K562 (cell line): Measurements from ENCODE around the gene ACSL6.

Experiments
- ARHGAP35 ChIP-seq: fragments of 450-650 bp; IDR thresholded peaks from 2 replicates; pipeline ENCODE4 v1.6.1; 2018; ENCODE audit not compliant: partially characterized antibody
- CCAR2 ChIP-seq: fragments of 200-400 bp; formaldehyde crosslinking; IDR thresholded peaks from 2 replicates; pipeline ENCODE4 v1.6.1; 2017; ENCODE audit warnings: mild to moderate bottlenecking, low read depth, low read length
- CTCF ChIP-seq, 3 experiments: IDR thresholded peaks in 2 of 3; conservative IDR thresholded peaks in 1 of 3; 2 replicates each; pipeline ENCODE4 v1.5.1; 2011 to 2012; ENCODE audit warnings: low read length in 3 of 3, mild to moderate bottlenecking in 3 of 3, control low read depth in 2 of 3, improper control_type of control experiment in 1 of 3, inconsistent platforms in 1 of 3, low read depth in 1 of 3, mixed read lengths in 1 of 3, moderate library complexity in 1 of 3; ENCODE audit not compliant: insufficient read depth in 2 of 3
- EP300 ChIP-seq: IDR thresholded peaks from 2 replicates; pipeline ENCODE4 v1.6.1; 2012; ENCODE audit warnings: low read length, improper control_type of control experiment
- GTF3C2 ChIP-seq: IDR thresholded peaks from 3 replicates; pipeline ENCODE4 v1.6.1; 2011; ENCODE audit warnings: borderline replicate concordance, mild to moderate bottlenecking, moderate library complexity; ENCODE audit not compliant: insufficient read length; ENCODE audit errors: extremely low read depth
- ID3 ChIP-seq, 2 experiments: fragments of 250-450 bp in 1 of 2; fragments of 450-650 bp in 1 of 2; sonication (Bioruptor Pico) in 1 of 2; IDR thresholded peaks; 2 replicates each; pipeline versions ENCODE4 v1.6.1 to v1.8.0; 2016 to 2021; ENCODE audit warnings: mild to moderate bottlenecking in 2 of 2, moderate library complexity in 2 of 2, missing compliant biosample characterization in 1 of 2, missing genetic modification characterization in 1 of 2
- LCOR ChIP-seq: sonication (generic); formaldehyde crosslinking; IDR thresholded peaks from 2 replicates; pipeline ENCODE4 v1.8.0; 2022; ENCODE audit warnings: mild to moderate bottlenecking, missing genetic modification reagents
- MAZ ChIP-seq, 2 experiments: fragments of 450-650 bp in 1 of 2; sonication (generic) in 1 of 2; formaldehyde crosslinking; IDR thresholded peaks in 1 of 2; conservative IDR thresholded peaks in 1 of 2; 2 replicates each; pipeline versions ENCODE4 v1.4.0 to v1.5.0; 2020; ENCODE audit warnings: mild to moderate bottlenecking in 1 of 2, missing genetic modification reagents in 1 of 2
- NCOA4 ChIP-seq: fragments of 450-650 bp; IDR thresholded peaks from 2 replicates; pipeline ENCODE4 v1.6.1; 2018; ENCODE audit warnings: mild to moderate bottlenecking; ENCODE audit not compliant: partially characterized antibody
- PURB ChIP-seq: sonication (generic); formaldehyde crosslinking; IDR thresholded peaks from 2 replicates; pipeline ENCODE4 v1.9.0; 2021; ENCODE audit warnings: low read depth, mild to moderate bottlenecking, missing genetic modification reagents
- SFPQ ChIP-seq: fragments of 200-400 bp; formaldehyde crosslinking; IDR thresholded peaks from 2 replicates; pipeline ENCODE4 v1.6.1; 2017; ENCODE audit warnings: mild to moderate bottlenecking, low read depth, low read length, moderate library complexity
- YBX1 ChIP-seq: fragments of 450-650 bp; IDR thresholded peaks from 2 replicates; pipeline ENCODE4 v1.7.1; 2016; ENCODE audit warnings: mild to moderate bottlenecking
- ZHX1 ChIP-seq: fragments of 150-350 bp; conservative IDR thresholded peaks from 2 replicates; pipeline ENCODE4 v1.6.1; 2014; ENCODE audit warnings: low read length

- no peak for TF ChIP-seq CTCF (IDR thresholded peaks at IDR 0.05 in 2 of 3, conservative IDR thresholded peaks at IDR 0.05 in 1 of 3; ENCODE audit: insufficient read depth in 2 of 3, low read depth in 1 of 3, low read length in 3 of 3)
- TF ChIP-seq YBX1: no peak
- no peak for TF ChIP-seq ID3 (CRISPR knock-in tag; IDR thresholded peaks at IDR 0.05)
- no peak for TF ChIP-seq ID3 (tag; IDR thresholded peaks at IDR 0.05)
- TF ChIP-seq ZHX1: no peak
- TF ChIP-seq MAZ (CRISPR knock-in tag; conservative IDR thresholded peaks at IDR 0.05 in 1 of 2, IDR thresholded peaks at IDR 0.05 in 1 of 2): no peak
- TF ChIP-seq EP300: no peak
- TF ChIP-seq LCOR (CRISPR knock-in tag): no peak
- no peak for TF ChIP-seq GTF3C2
- TF ChIP-seq CCAR2: no peak
- TF ChIP-seq SFPQ: no peak
- TF ChIP-seq ARHGAP35: no peak
- no peak for TF ChIP-seq NCOA4
- no peak for TF ChIP-seq PURB (CRISPR knock-in tag)
These were observed 22.9 kb downstream of the ACSL6 start for GRCh38 chr5:131988601-131989000.
